Ovary (tissue), 9 donors: ENCODE data around the gene DIP2C. TPM values are rescaled to one million over a fixed set of nuclear protein-coding genes. Genes with fewer than 3 reads are reported as not detected.

Source experiments
- DNase-seq, 5 donors: peaks; one replicate each; pipeline ENCODE4 v3.0.0-alpha.2; 2019 to 2020
- H3K27ac ChIP-seq, 2 donors: fragments of 200-600 bp; one replicate each; pipeline versions ENCODE4 v1.5.1 to v1.8.0; 2019 to 2022
- H3K27me3 ChIP-seq: fragments of 200-600 bp; one replicate; pipeline ENCODE4 v1.8.0; 2022
- H3K36me3 ChIP-seq: fragments of 200-600 bp; sonication (generic); one replicate; pipeline ENCODE4 v1.5.1; 2019
- H3K4me1 ChIP-seq: one replicate; pipeline ENCODE4 v1.8.1; 2013; ENCODE audit warnings: mild to moderate bottlenecking, moderate library complexity; ENCODE audit not compliant: insufficient read depth
- H3K4me3 ChIP-seq: fragments of 200-600 bp; sonication (generic); one replicate; pipeline ENCODE4 v1.5.1; 2017
- H3K9me3 ChIP-seq, 2 donors: fragments of 200-600 bp in 1 of 2; sonication (generic) in 1 of 2; one replicate each; pipeline versions ENCODE4 v1.5.1 to v1.8.1; 2013 to 2019; ENCODE audit warnings: mild to moderate bottlenecking in 1 of 2, moderate library complexity in 1 of 2
- EP300 ChIP-seq: sonication (generic); formaldehyde crosslinking; IDR thresholded peaks from one replicate; pipeline ENCODE4 v1.6.1; 2017; ENCODE audit warnings: antibody characterized with exemption
- POLR2A ChIP-seq: fragments of 450-650 bp; IDR thresholded peaks from one replicate; pipeline ENCODE4 v1.6.1; 2017; ENCODE audit warnings: antibody characterized with exemption, mild to moderate bottlenecking, moderate library complexity
- WGBS, 3 donors: extraction: QIAGEN DNeasy Blood & Tissue Kit in 1 of 3; methylation state at CpG; one replicate each; pipeline versions ENCODE4 v1.1.5 to v1.1.7; 2013 to 2017; 5-methylcytosine and 5-hydroxymethylcytosine counted together
- intact Hi-C, 4 donors: fragments of 100-400 bp; cut with DNase I; formaldehyde crosslinking; loops; one replicate each; pipeline versions ENCODE4 v1.11.0 to v1.15.1; 2022 to 2023
- polyA plus RNA-seq, 2 donors: library from polyadenylated mRNA; stranded (reverse); fragments of 200-250 nt in 1 of 2; fragments of 350-450 nt in 1 of 2; fragmentation: Illumina TruSeq in 1 of 2; extraction: RNeasy Lipid Tissue Mini Kit (QIAGEN cat#74804) in 1 of 2; gene quantifications; one replicate each; pipeline ENCODE4 v1.2.3, GENCODE V29; 2013 to 2014
- total RNA-seq, 7 donors: library from RNA; depleted of rRNA in 2 of 7; stranded (reverse); fragments of >200 nt in 2 of 7; fragmentation: NEBNext Ultra II Directional in 3 of 7; extraction: Animal tissue kit (Norgen Biotek cat#: 25700) in 3 of 7; gene quantifications; one replicate each; pipeline versions ENCODE4 v1.1.0 to v1.2.4, GENCODE V29; 2016 to 2023
- TF ChIP-seq, protein P1 (sequence below), 3 donors: fragments of 450-650 bp in 2 of 3; fragments of 200-600 bp in 1 of 3; IDR thresholded peaks; one replicate each; pipeline versions ENCODE4 v1.5.1 to v1.8.0; 2016 to 2022; ENCODE audit warnings: antibody characterized with exemption in 3 of 3, mild to moderate bottlenecking in 1 of 3
- donor health status: DM: no; HTN: no; CAD: no; lungs with moderate emphysema.
- donor health status: DM: no; HTN: no; CAD: no.
- donor health status: Bipolar disorder and iron deficiency.
- donor health status: DM: yes; HTN: yes; CAD: no.
- donor health status: DM: no; HTN: no; CAD: no.
- donor health status: DM: yes; HTN: yes; CAD: no.

Gene DIP2C
- total and polyA plus RNA-seq, 9 donors, result 10.1 to 29.4 (median 22.2) TPM

DNA sequence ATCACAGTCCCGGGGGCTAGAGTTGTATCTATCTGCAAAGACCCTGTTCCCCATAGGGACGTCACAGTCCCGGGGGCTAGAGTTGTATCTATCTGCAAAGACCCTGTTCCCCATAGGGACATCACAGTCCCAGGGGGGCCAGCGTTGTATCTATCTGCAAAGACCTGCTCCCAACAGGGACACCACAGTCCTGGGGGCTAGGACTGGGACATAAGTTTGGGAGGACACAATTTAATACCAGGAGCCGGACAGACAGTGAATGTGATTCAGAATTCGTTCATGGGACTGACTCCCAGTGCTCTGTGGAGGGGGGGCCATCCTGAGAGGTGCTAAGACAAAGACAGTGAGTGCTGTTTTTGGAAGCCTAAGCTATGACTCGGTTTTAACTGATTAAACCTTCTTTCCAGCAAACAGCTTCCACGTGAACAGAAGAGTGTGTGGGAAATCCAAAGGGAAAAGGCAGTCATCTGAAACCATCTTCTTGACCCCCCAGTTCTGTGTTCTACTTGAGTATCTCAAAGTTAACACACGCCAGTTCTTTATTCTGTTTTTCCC, 153.0 kb downstream of the DIP2C start:
- WGBS, 3 donors, result 75 to 78% (median 75%) methylated on average over 9 of the region's 9 CpGs
- Histone ChIP-seq H3K36me3 (no peaks in the 10 kb centered on the region), H3K9me3 (no peaks in the 10 kb centered on the region), H3K4me1 (peaks cover 4% of the 10 kb centered on the region), H3K4me3 (no peak overlapping the region), H3K27ac (no peak overlapping the region), H3K27me3 (no peaks in the 10 kb centered on the region)
- DNase-seq, result no peak
- TF ChIP-seq POLR2A, result no peak
- TF ChIP-seq EP300, result no peak
- TF ChIP-seq, protein P1, sequence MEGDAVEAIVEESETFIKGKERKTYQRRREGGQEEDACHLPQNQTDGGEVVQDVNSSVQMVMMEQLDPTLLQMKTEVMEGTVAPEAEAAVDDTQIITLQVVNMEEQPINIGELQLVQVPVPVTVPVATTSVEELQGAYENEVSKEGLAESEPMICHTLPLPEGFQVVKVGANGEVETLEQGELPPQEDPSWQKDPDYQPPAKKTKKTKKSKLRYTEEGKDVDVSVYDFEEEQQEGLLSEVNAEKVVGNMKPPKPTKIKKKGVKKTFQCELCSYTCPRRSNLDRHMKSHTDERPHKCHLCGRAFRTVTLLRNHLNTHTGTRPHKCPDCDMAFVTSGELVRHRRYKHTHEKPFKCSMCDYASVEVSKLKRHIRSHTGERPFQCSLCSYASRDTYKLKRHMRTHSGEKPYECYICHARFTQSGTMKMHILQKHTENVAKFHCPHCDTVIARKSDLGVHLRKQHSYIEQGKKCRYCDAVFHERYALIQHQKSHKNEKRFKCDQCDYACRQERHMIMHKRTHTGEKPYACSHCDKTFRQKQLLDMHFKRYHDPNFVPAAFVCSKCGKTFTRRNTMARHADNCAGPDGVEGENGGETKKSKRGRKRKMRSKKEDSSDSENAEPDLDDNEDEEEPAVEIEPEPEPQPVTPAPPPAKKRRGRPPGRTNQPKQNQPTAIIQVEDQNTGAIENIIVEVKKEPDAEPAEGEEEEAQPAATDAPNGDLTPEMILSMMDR (IDR thresholded peaks at IDR 0.05), result no peak
- intact Hi-C loops, result loop anchor here in 1 of 4 donors (10.0 kb wide), 1 partner anchor 148 kb away; the partner anchor contains the start of gene DIP2C

DNA sequence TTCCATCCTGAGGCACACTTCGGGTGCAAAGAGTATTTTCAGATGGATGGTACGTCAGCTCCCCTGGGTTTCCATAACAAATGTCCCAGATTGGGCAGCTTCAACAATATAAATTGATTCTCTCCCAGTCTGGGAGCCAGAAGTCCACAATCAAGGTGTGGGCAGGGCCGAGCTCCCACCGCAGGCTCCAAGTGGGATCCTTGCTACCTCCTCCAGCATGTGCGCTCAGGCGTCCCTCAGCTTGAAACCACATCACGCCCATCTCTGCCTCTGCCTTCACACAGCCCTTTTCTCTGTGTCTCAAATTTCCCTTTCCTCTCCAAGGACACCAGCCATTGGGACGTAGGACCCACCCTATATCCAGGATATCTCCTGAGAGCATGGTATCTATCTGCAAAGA, 153.5 kb downstream of the DIP2C start:
- H3K36me3 ChIP-seq, result no peaks in the 10 kb centered on the region
- intact Hi-C loops, result loop anchor here in 1 of 4 donors (10.0 kb wide), 1 partner anchor 149 kb away; the partner anchor contains the start of gene DIP2C
- TF ChIP-seq EP300 (no peak), POLR2A (no peak)
- TF ChIP-seq, protein P1 (IDR thresholded peaks at IDR 0.05), result no peak
- H3K4me1 ChIP-seq, result peaks cover 7% of the 10 kb centered on the region
- H3K9me3 ChIP-seq, result no peaks in the 10 kb centered on the region
- DNase-seq, result no peak
- H3K4me3 ChIP-seq, result no peak overlapping the region
- no peaks in the 10 kb centered on the region for H3K27me3 ChIP-seq
- 92 to 99% (median 98%) methylated on average over 8 of the region's 8 CpGs for WGBS, 3 donors
- no peak overlapping the region for H3K27ac ChIP-seq

DNA sequence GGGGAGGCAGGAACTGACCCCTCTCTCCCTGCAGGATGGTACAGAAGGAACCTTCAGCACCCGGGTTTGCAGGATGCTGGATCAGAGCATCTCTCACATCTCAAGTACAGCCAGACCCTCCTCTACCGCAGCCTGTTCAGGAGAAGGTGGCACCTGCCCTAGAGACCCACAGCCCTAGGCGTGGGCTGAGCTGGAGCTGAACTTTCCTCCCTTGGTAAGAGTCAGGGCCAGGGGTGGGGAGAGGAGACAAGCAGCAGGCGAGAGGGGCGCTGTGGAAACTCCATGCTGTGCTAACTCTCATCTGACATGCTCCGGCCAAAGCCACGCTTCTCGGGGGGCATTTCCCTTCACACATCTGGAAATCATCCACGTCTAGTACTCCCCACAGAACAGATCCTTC, 154.4 kb downstream of the DIP2C start:
- H3K9me3 ChIP-seq, result no peaks in the 10 kb centered on the region
- H3K27ac ChIP-seq, result no peak overlapping the region
- H3K4me3 ChIP-seq, result no peak overlapping the region
- no peak for TF ChIP-seq POLR2A
- no peak for TF ChIP-seq EP300
- TF ChIP-seq, protein P1 (IDR thresholded peaks at IDR 0.05), result no peak
- H3K27me3 ChIP-seq, result no peaks in the 10 kb centered on the region
- intact Hi-C loops, result loop anchor here in 1 of 4 donors (10.0 kb wide), 1 partner anchor 150 kb away; the partner anchor contains the start of gene DIP2C
- peaks cover 11% of the 10 kb centered on the region for H3K4me1 ChIP-seq
- H3K36me3 ChIP-seq, result no peaks in the 10 kb centered on the region
- peak in 2 of 5 donors; percentile 10 to 17 for DNase-seq
- WGBS, 3 donors, result 90 to 91% (median 91%) methylated on average over 9 of the region's 9 CpGs

DNA sequence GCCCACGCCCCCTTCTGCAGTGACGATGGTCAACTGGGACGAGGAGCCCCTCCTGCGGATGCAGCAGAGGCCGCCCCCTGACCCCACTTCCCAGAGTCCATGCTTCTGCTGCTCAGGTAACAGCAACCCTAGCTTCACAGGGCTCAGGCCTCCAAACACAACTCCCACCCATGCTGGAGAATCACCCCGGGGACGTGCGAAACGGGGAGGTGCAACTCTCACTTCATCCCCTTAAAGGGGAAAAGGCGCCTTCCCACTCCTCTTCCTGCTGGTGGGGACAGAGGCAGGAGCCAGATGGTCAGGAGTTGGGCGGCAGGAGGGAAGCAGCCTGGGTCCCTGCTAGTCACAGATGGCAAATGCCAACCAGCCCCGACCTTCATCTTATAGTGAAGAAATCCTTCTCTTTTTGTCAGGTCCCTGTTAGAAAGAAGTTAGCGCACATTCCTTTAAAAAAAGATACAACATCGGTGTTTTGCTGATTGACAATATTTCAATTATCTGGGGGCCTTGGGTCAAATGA, 155.4 kb downstream of the DIP2C start:
- no peak overlapping the region for H3K27ac ChIP-seq
- no peaks in the 10 kb centered on the region for H3K9me3 ChIP-seq
- no peak overlapping the region for H3K4me3 ChIP-seq
- no peak for TF ChIP-seq POLR2A
- TF ChIP-seq, protein P1 (IDR thresholded peaks at IDR 0.05), result no peak
- TF ChIP-seq EP300, result no peak
- H3K36me3 ChIP-seq, result no peaks in the 10 kb centered on the region
- H3K27me3 ChIP-seq, result no peaks in the 10 kb centered on the region
- intact Hi-C loops, result loop anchor here in 1 of 4 donors (5.0 to 10.0 kb wide), 2 partner anchors 151 to 1183 kb away; partner anchors contain the start of gene DIP2C
- 90 to 91% (median 91%) methylated on average over 14 of the region's 14 CpGs for WGBS, 3 donors
- peak in 1 of 5 donors; percentile 10 for DNase-seq
- peaks cover 13% of the 10 kb centered on the region for H3K4me1 ChIP-seq
